H9 (cell line): ENCODE results near the gene CFI. TPM values are rescaled to one million over a fixed set of nuclear protein-coding genes. Genes with fewer than 3 reads are reported as not detected.

Source experiments
- DNase-seq: peaks from one replicate; pipeline ENCODE4 v3.0.0-alpha.2; 2017
- H2AFZ ChIP-seq: one replicate; pipeline ENCODE4 v1.6.1; 2013; ENCODE audit warnings: mild to moderate bottlenecking, low read length, control low read depth, moderate library complexity
- H2AK5ac ChIP-seq: 2 replicates; pipeline ENCODE4 v1.6.1; 2013; ENCODE audit warnings: low read length, control low read depth, mixed read lengths; ENCODE audit not compliant: insufficient read length
- H2BK120ac ChIP-seq: one replicate; pipeline ENCODE4 v1.6.1; 2013; ENCODE audit warnings: low read depth, mild to moderate bottlenecking, low read length, control low read depth, inconsistent platforms; ENCODE audit not compliant: poor library complexity, severe bottlenecking
- H2BK12ac ChIP-seq: 2 replicates; pipeline ENCODE4 v1.6.1; 2013; ENCODE audit warnings: low read length, control low read depth, mixed read lengths, low read depth; ENCODE audit not compliant: insufficient read length
- H2BK15ac ChIP-seq: 2 replicates; pipeline ENCODE4 v1.6.1; 2013; ENCODE audit warnings: low read depth, low read length, control low read depth
- H2BK20ac ChIP-seq: one replicate; pipeline ENCODE4 v1.6.1; 2013; ENCODE audit warnings: low read depth, mild to moderate bottlenecking, low read length, control low read depth, inconsistent platforms; ENCODE audit not compliant: poor library complexity, severe bottlenecking
- H2BK5ac ChIP-seq: 2 replicates; pipeline ENCODE4 v1.6.1; 2013; ENCODE audit warnings: low read length, control low read depth, mixed read lengths; ENCODE audit not compliant: insufficient read length
- H3K14ac ChIP-seq: 2 replicates; pipeline ENCODE4 v1.6.1; 2013; ENCODE audit warnings: low read length, control low read depth; ENCODE audit not compliant: insufficient read depth
- H3K18ac ChIP-seq: 2 replicates; pipeline ENCODE4 v1.6.1; 2013; ENCODE audit warnings: low read depth, mild to moderate bottlenecking, mixed read lengths, low read length, control low read depth; ENCODE audit not compliant: insufficient read length
- H3K23ac ChIP-seq: 2 replicates; pipeline ENCODE4 v1.6.1; 2013; ENCODE audit warnings: low read length, control low read depth, mixed read lengths, low read depth; ENCODE audit not compliant: insufficient read length
- H3K23me2 ChIP-seq: 2 replicates; pipeline ENCODE4 v1.6.1; 2013; ENCODE audit warnings: low read depth, mild to moderate bottlenecking, mixed read lengths, low read length, control low read depth; ENCODE audit not compliant: insufficient read length, poor library complexity, severe bottlenecking
- H3K27ac ChIP-seq: 2 replicates; pipeline ENCODE4 v1.5.1; 2013; ENCODE audit warnings: low read length, control low read depth, mixed read lengths, low read depth; ENCODE audit not compliant: insufficient read length
- H3K27me3 ChIP-seq: 2 replicates; pipeline ENCODE4 v1.6.1; 2013; ENCODE audit warnings: low read length, control low read depth, inconsistent platforms; ENCODE audit not compliant: insufficient read depth
- H3K4ac ChIP-seq: 2 replicates; pipeline ENCODE4 v1.6.1; 2013; ENCODE audit warnings: low read depth, mild to moderate bottlenecking, control low read depth, inconsistent platforms, low read length, moderate library complexity
- H3K4me1 ChIP-seq: 2 replicates; pipeline ENCODE4 v1.6.1; 2013; ENCODE audit warnings: low read length, control low read depth, inconsistent platforms; ENCODE audit not compliant: insufficient read depth
- H3K4me2 ChIP-seq: 2 replicates; pipeline ENCODE4 v1.6.1; 2013; ENCODE audit warnings: low read length, control low read depth, mixed read lengths; ENCODE audit not compliant: insufficient read length, insufficient read depth
- H3K56ac ChIP-seq: 2 replicates; pipeline ENCODE4 v1.6.1; 2013; ENCODE audit warnings: low read depth, mild to moderate bottlenecking, mixed read lengths, low read length, control low read depth; ENCODE audit not compliant: insufficient read length
- H3K79me1 ChIP-seq: 2 replicates; pipeline ENCODE4 v1.6.1; 2013; ENCODE audit warnings: low read depth, mild to moderate bottlenecking, moderate library complexity, low read length, control low read depth, inconsistent platforms; ENCODE audit not compliant: insufficient read depth, poor library complexity, severe bottlenecking
- H3K79me2 ChIP-seq: 2 replicates; pipeline ENCODE4 v1.6.1; 2013; ENCODE audit warnings: low read length, control low read depth, inconsistent platforms; ENCODE audit not compliant: insufficient read depth
- H3K9ac ChIP-seq: 2 replicates; pipeline ENCODE4 v1.6.1; 2013; ENCODE audit warnings: low read length, control low read depth, mixed read lengths; ENCODE audit not compliant: insufficient read length; ENCODE audit errors: extremely low read depth
- H3K9me3 ChIP-seq: one replicate; pipeline ENCODE4 v1.6.1; 2013; ENCODE audit warnings: low read depth, low read length, inconsistent platforms; ENCODE audit not compliant: control insufficient read depth
- H3T11ph ChIP-seq: one replicate; pipeline ENCODE4 v1.6.1; 2013; ENCODE audit warnings: mild to moderate bottlenecking, low read length, control low read depth, inconsistent platforms
- H4K20me1 ChIP-seq: one replicate; pipeline ENCODE4 v1.6.1; 2013; ENCODE audit not compliant: control insufficient read depth, insufficient read length, insufficient read depth
- H4K5ac ChIP-seq: 2 replicates; pipeline ENCODE4 v1.6.1; 2013; ENCODE audit warnings: low read depth, mild to moderate bottlenecking, mixed read lengths, low read length, control low read depth; ENCODE audit not compliant: insufficient read length
- H4K8ac ChIP-seq: replicated peaks from 2 replicates; pipeline ENCODE4 v1.6.1; 2013; ENCODE audit warnings: low read length, control low read depth, mixed read lengths, low read depth; ENCODE audit not compliant: insufficient read length
- H4K91ac ChIP-seq: 2 replicates; pipeline ENCODE4 v1.6.1; 2013; ENCODE audit warnings: low read depth, mild to moderate bottlenecking, moderate library complexity, mixed read lengths, low read length, control low read depth; ENCODE audit not compliant: insufficient read length
- H3K27ac Mint-ChIP-seq, 3 experiments: 2 replicates in 2 of 3; 3 replicates in 1 of 3; pipeline ENCODE4 v1.8.0; 2020 to 2021; ENCODE audit warnings: mixed read lengths in 3 of 3, mild to moderate bottlenecking in 1 of 3, moderate library complexity in 1 of 3
- H3K27me3 Mint-ChIP-seq: 2 replicates; pipeline ENCODE4 v1.8.0; 2021; ENCODE audit warnings: low read depth, mild to moderate bottlenecking, moderate library complexity, mixed read lengths
- H3K36me3 Mint-ChIP-seq, 3 experiments: 2 replicates in 2 of 3; 3 replicates in 1 of 3; pipeline ENCODE4 v1.8.0; 2020 to 2021; ENCODE audit warnings: low read depth in 3 of 3, mixed read lengths in 3 of 3; ENCODE audit not compliant: insufficient read depth in 1 of 3
- H3K4me1 Mint-ChIP-seq, 2 experiments: 2 replicates each; pipeline ENCODE4 v1.8.0; 2020; ENCODE audit warnings: mixed read lengths in 2 of 2
- H3K4me3 Mint-ChIP-seq, 2 experiments: 2 replicates in 1 of 2; 3 replicates in 1 of 2; pipeline ENCODE4 v1.8.0; 2020 to 2021; ENCODE audit warnings: mild to moderate bottlenecking in 2 of 2, mixed read lengths in 2 of 2, moderate library complexity in 1 of 2
- H3K9me3 Mint-ChIP-seq, 2 experiments: 2 replicates in 1 of 2; 3 replicates in 1 of 2; pipeline ENCODE4 v1.8.0; 2020; ENCODE audit warnings: mild to moderate bottlenecking in 2 of 2, mixed read lengths in 2 of 2, moderate library complexity in 1 of 2
- CTCF ChIP-seq: fragments of 200-600 bp; sonication (generic); conservative IDR thresholded peaks from 3 replicates; pipeline ENCODE4 v1.8.0; 2021; ENCODE audit warnings: antibody characterized with exemption, mild to moderate bottlenecking
- WGBS: extraction: QIAGEN DNeasy Blood & Tissue Kit; methylation state at CpG from one replicate; pipeline ENCODE4 v1.1.7; 2013; ENCODE audit warnings: missing lambda C conversion rate, low lambda C conversion rate, mixed read lengths; ENCODE audit not compliant: insufficient read length; ENCODE audit errors: extremely low coverage; 5-methylcytosine and 5-hydroxymethylcytosine counted together
- total RNA-seq: library from RNA; stranded (reverse); gene quantifications from 2 replicates; pipeline ENCODE4 v1.2.1, GENCODE V29; 2021

The CFI gene
- total RNA-seq, 1 experiment from 2014 or later: not detected

- H3K27me3 Mint-ChIP-seq: no peaks in the 10 kb centered on the region; the same call in 1 of the 2 replicates
- H3K23ac ChIP-seq: no peak overlapping the region
- no peak overlapping the region for H3K4me3 Mint-ChIP-seq
- no peak overlapping the region for H3T11ph ChIP-seq
- H3K79me1 ChIP-seq: no peaks in the 10 kb centered on the region
- no peak overlapping the region for H2BK12ac ChIP-seq
- no peak overlapping the region for H3K27ac Mint-ChIP-seq
- H3K56ac ChIP-seq: no peak overlapping the region
- H3K4me1 Mint-ChIP-seq: peaks cover 0 to 5% of the 10 kb centered on the region in 2 experiments; a peak in 2 of 4 replicates
- no peaks in the 10 kb centered on the region for H3K4me1 ChIP-seq
- H2BK20ac ChIP-seq: no peak overlapping the region
- H3K9me3 Mint-ChIP-seq: no peaks in the 10 kb centered on the region
- H3K27me3 ChIP-seq: no peaks in the 10 kb centered on the region
- H3K79me2 ChIP-seq: no peaks in the 10 kb centered on the region
- no peak overlapping the region for H2AK5ac ChIP-seq
- H3K23me2 ChIP-seq: no peaks in the 10 kb centered on the region
- H3K27ac ChIP-seq: no peak overlapping the region
- H3K4me2 ChIP-seq: no peak overlapping the region
- no peak overlapping the region for H4K5ac ChIP-seq
- no peak overlapping the region for H2BK15ac ChIP-seq
- TF ChIP-seq CTCF: no peak
- no peaks in the 10 kb centered on the region for H3K36me3 Mint-ChIP-seq
- H2BK5ac ChIP-seq: no peak overlapping the region
- no peak overlapping the region for H4K8ac ChIP-seq
- H4K91ac ChIP-seq: no peak overlapping the region
- no peak overlapping the region for H3K9ac ChIP-seq
- H3K18ac ChIP-seq: no peak overlapping the region
- no peak overlapping the region for H2BK120ac ChIP-seq
- WGBS: no CpG with 5 or more reads among the region's 3 CpGs
- no peaks in the 10 kb centered on the region for H4K20me1 ChIP-seq
- no peak overlapping the region for H3K14ac ChIP-seq
- H3K4ac ChIP-seq: no peak overlapping the region
- H2AFZ ChIP-seq: no peak overlapping the region
- no peaks in the 10 kb centered on the region for H3K9me3 ChIP-seq
- no peak for DNase-seq
Measured at GRCh38 chr4:109755656-109756055, 46.1 kb downstream of the CFI start.
